ENCODE results near the gene USP53. TPM values are rescaled to one million over a fixed set of nuclear protein-coding genes. Genes with fewer than 3 reads are reported as not detected.

USP53 gene
- total RNA-seq, 1 experiment from 2014 or later: 31.0 TPM

GRCh38 chr4:119240568-119240967 lies 28.1 kb downstream of the USP53 start:
- intact Hi-C loops (cut with micrococcal nuclease; ENCODE audit: unreplicated experiment): no loop called here
- no TSS peak for BruUV-seq (replicated peaks)
- Mint-ChIP-seq H3K4me1 (ENCODE audit: low read depth, unreplicated experiment) (peaks cover 19% of the 10 kb centered on the region), H3K4me3 (ENCODE audit: low read depth, unreplicated experiment) (no peak overlapping the region), H3K9me3 (ENCODE audit: low read depth, unreplicated experiment) (no peaks in the 10 kb centered on the region), H3K27ac (ENCODE audit: unreplicated experiment) (no peak overlapping the region), H3K27me3 (ENCODE audit: unreplicated experiment) (no peaks in the 10 kb centered on the region), H3K36me3 (ENCODE audit: insufficient read depth, unreplicated experiment) (peaks cover 32% of the 10 kb centered on the region)
- DNase-seq: no peak
- TF ChIP-seq CTCF (IDR thresholded peaks at IDR 0.05; ENCODE audit: unreplicated experiment): no peak
- CTCF ChIA-PET: no interaction called here

- BruUV-seq (replicated peaks): no TSS peak
- Mint-ChIP-seq H3K27ac (ENCODE audit: unreplicated experiment) (no peak overlapping the region), H3K27me3 (ENCODE audit: unreplicated experiment) (no peaks in the 10 kb centered on the region), H3K4me3 (ENCODE audit: low read depth, unreplicated experiment) (no peak overlapping the region), H3K36me3 (ENCODE audit: insufficient read depth, unreplicated experiment) (peaks cover 38% of the 10 kb centered on the region), H3K4me1 (ENCODE audit: low read depth, unreplicated experiment) (peaks cover 19% of the 10 kb centered on the region), H3K9me3 (ENCODE audit: low read depth, unreplicated experiment) (no peaks in the 10 kb centered on the region)
- CTCF ChIA-PET: no interaction called here
- TF ChIP-seq CTCF (IDR thresholded peaks at IDR 0.05; ENCODE audit: unreplicated experiment): no peak
- no peak for DNase-seq
- intact Hi-C loops (cut with micrococcal nuclease; ENCODE audit: unreplicated experiment): no loop called here
Observed at GRCh38 chr4:119242417-119242816, 29.9 kb downstream of the USP53 start.

GRCh38 chr4:119243868-119244267 lies 31.4 kb downstream of the USP53 start:
- intact Hi-C loops (cut with micrococcal nuclease; ENCODE audit: unreplicated experiment): no loop called here
- CTCF ChIA-PET: no interaction called here
- no TSS peak for BruUV-seq (replicated peaks)
- Mint-ChIP-seq H3K9me3 (ENCODE audit: low read depth, unreplicated experiment) (no peaks in the 10 kb centered on the region), H3K4me1 (ENCODE audit: low read depth, unreplicated experiment) (peaks cover 10% of the 10 kb centered on the region), H3K27me3 (ENCODE audit: unreplicated experiment) (no peaks in the 10 kb centered on the region), H3K4me3 (ENCODE audit: low read depth, unreplicated experiment) (no peak overlapping the region), H3K36me3 (ENCODE audit: insufficient read depth, unreplicated experiment) (peaks cover 34% of the 10 kb centered on the region), H3K27ac (ENCODE audit: unreplicated experiment) (no peak overlapping the region)
- DNase-seq: no peak
- TF ChIP-seq CTCF (IDR thresholded peaks at IDR 0.05; ENCODE audit: unreplicated experiment): no peak

- intact Hi-C loops (cut with micrococcal nuclease; ENCODE audit: unreplicated experiment): no loop called here
- Mint-ChIP-seq H3K9me3 (ENCODE audit: low read depth, unreplicated experiment) (no peaks in the 10 kb centered on the region), H3K27ac (ENCODE audit: unreplicated experiment) (no peak overlapping the region), H3K36me3 (ENCODE audit: insufficient read depth, unreplicated experiment) (peaks cover 36% of the 10 kb centered on the region), H3K4me1 (ENCODE audit: low read depth, unreplicated experiment) (peaks cover 10% of the 10 kb centered on the region), H3K4me3 (ENCODE audit: low read depth, unreplicated experiment) (no peak overlapping the region), H3K27me3 (ENCODE audit: unreplicated experiment) (no peaks in the 10 kb centered on the region)
- DNase-seq: no peak
- CTCF ChIA-PET: no interaction called here
- no peak for TF ChIP-seq CTCF (IDR thresholded peaks at IDR 0.05; ENCODE audit: unreplicated experiment)
- no TSS peak for BruUV-seq (replicated peaks)
Observed at GRCh38 chr4:119244344-119244743, 31.8 kb downstream of the USP53 start.

- H3K27me3 Mint-ChIP-seq (ENCODE audit: unreplicated experiment): no peaks in the 10 kb centered on the region
- CTCF ChIA-PET: no interaction called here
- BruUV-seq (replicated peaks): no TSS peak
- H3K4me3 Mint-ChIP-seq (ENCODE audit: low read depth, unreplicated experiment): no peak overlapping the region
- TF ChIP-seq CTCF (IDR thresholded peaks at IDR 0.05; ENCODE audit: unreplicated experiment): no peak
- intact Hi-C loops (cut with micrococcal nuclease; ENCODE audit: unreplicated experiment): no loop called here
- DNase-seq: no peak
- peaks cover 40% of the 10 kb centered on the region for H3K36me3 Mint-ChIP-seq (ENCODE audit: insufficient read depth, unreplicated experiment)
- H3K9me3 Mint-ChIP-seq (ENCODE audit: low read depth, unreplicated experiment): no peaks in the 10 kb centered on the region
- peaks cover 10% of the 10 kb centered on the region for H3K4me1 Mint-ChIP-seq (ENCODE audit: low read depth, unreplicated experiment)
- H3K27ac Mint-ChIP-seq (ENCODE audit: unreplicated experiment): no peak overlapping the region
Observed at GRCh38 chr4:119244832-119245231, 32.3 kb downstream of the USP53 start.
